ENCODE data around the gene GRM8.

The GRM8 gene

GRCh38 chr7:126398285-126398684, 854.5 kb downstream of the GRM8 start:
- Histone ChIP-seq H3K36me3 (ENCODE audit: control insufficient read depth, low read length) (no peaks in the 10 kb centered on the region), H4K20me1 (ENCODE audit: control insufficient read depth, insufficient read depth, low read depth, low read length) (no peaks in the 10 kb centered on the region), H3K4me2 (ENCODE audit: low read length) (no peak overlapping the region), H3K27me3 (ENCODE audit: control insufficient read depth, low read length) (no peaks in the 10 kb centered on the region), H3K4me1 (ENCODE audit: control insufficient read depth, low read length) (no peaks in the 10 kb centered on the region), H3K4me3 (ENCODE audit: low read length) (no peak overlapping the region), H3F3A (ENCODE audit: control insufficient read depth, insufficient read depth) (no peaks in the 10 kb centered on the region), H3K27ac (ENCODE audit: low read depth, low read length) (no peak overlapping the region), H3K9me2 (replicated peaks; ENCODE audit: control insufficient read depth, low read length) (no peaks in the 10 kb centered on the region), H3K79me2 (ENCODE audit: control insufficient read depth, low read length) (no peaks in the 10 kb centered on the region), H3K9me3 (ENCODE audit: control insufficient read depth, insufficient read depth, low read length) (no peaks in the 10 kb centered on the region)
- no peak for TF ChIP-seq CTCF (IDR thresholded peaks at IDR 0.05; ENCODE audit: low read depth, low read length, poor library complexity, severe bottlenecking)
- no peak for TF ChIP-seq EZH2phosphoT487 (IDR thresholded peaks at IDR 0.05; ENCODE audit: borderline replicate concordance, low read length)

GRCh38 chr7:126394406-126394805, 858.3 kb downstream of the GRM8 start:
- no peaks in the 10 kb centered on the region for H4K20me1 ChIP-seq (ENCODE audit: control insufficient read depth, insufficient read depth, low read depth, low read length)
- no peaks in the 10 kb centered on the region for H3K4me1 ChIP-seq (ENCODE audit: control insufficient read depth, low read length)
- H3K9me3 ChIP-seq (ENCODE audit: control insufficient read depth, insufficient read depth, low read length): no peaks in the 10 kb centered on the region
- TF ChIP-seq EZH2phosphoT487 (IDR thresholded peaks at IDR 0.05; ENCODE audit: borderline replicate concordance, low read length) (no peak), CTCF (IDR thresholded peaks at IDR 0.05; ENCODE audit: low read depth, low read length, poor library complexity, severe bottlenecking) (no peak)
- no peaks in the 10 kb centered on the region for H3K9me2 ChIP-seq (replicated peaks; ENCODE audit: control insufficient read depth, low read length)
- H3K27me3 ChIP-seq (ENCODE audit: control insufficient read depth, low read length): no peaks in the 10 kb centered on the region
- no peak overlapping the region for H3K4me3 ChIP-seq (ENCODE audit: low read length)
- H3K4me2 ChIP-seq (ENCODE audit: low read length): no peak overlapping the region
- H3F3A ChIP-seq (ENCODE audit: control insufficient read depth, insufficient read depth): no peaks in the 10 kb centered on the region
- H3K79me2 ChIP-seq (ENCODE audit: control insufficient read depth, low read length): no peaks in the 10 kb centered on the region
- H3K36me3 ChIP-seq (ENCODE audit: control insufficient read depth, low read length): no peaks in the 10 kb centered on the region
- H3K27ac ChIP-seq (ENCODE audit: low read depth, low read length): no peak overlapping the region
